H1 (cell line): ENCODE measurements around the gene RAD51B. TPM values are rescaled to one million over a fixed set of nuclear protein-coding genes. Genes with fewer than 3 reads are reported as not detected.

Source experiments
- CTCF ChIA-PET: fragments of 300-600 bp; sonication (Branson Sonifier 250); formaldehyde crosslinking; loops from one replicate; lab custom pipeline; 2021; ENCODE audit not compliant: partially characterized antibody; lab: Charles Lee
- POLR2A ChIA-PET: fragments of 300-600 bp; sonication (Branson Sonifier 250); formaldehyde crosslinking; loops from one replicate; lab custom pipeline; 2021; ENCODE audit warnings: inconsistent platforms; ENCODE audit not compliant: partially characterized antibody; lab: Charles Lee
- DNase-seq, 2 experiments: peaks; one replicate each; pipeline versions ENCODE4 v3.0.0 to v3.0.0-alpha.2; 2010 to 2022; ENCODE audit warnings: low spot score in 2 of 2, low read depth in 1 of 2, mixed read lengths in 1 of 2
- FAIRE-seq: peaks from 2 replicates; lab custom pipeline; 2011; peaks lifted over from hg19 to GRCh38; lab: Jason Lieb, UNC
- H2AFZ ChIP-seq: 2 replicates; pipeline ENCODE4 v1.8.1; 2012; ENCODE audit warnings: low read length, inconsistent platforms
- H2AK5ac ChIP-seq: 2 replicates; pipeline ENCODE4 v1.6.1; 2013; ENCODE audit warnings: low read depth, low read length
- H2BK120ac ChIP-seq: replicated peaks from 2 replicates; pipeline ENCODE3; 2013; ENCODE audit warnings: low read depth, low read length, inconsistent platforms
- H2BK12ac ChIP-seq: 2 replicates; pipeline ENCODE4 v1.6.1; 2013; ENCODE audit warnings: low read depth, low read length
- H2BK15ac ChIP-seq: 2 replicates; pipeline ENCODE4 v1.6.1; 2013; ENCODE audit warnings: low read length
- H2BK20ac ChIP-seq: 2 replicates; pipeline ENCODE4 v1.6.1; 2013; ENCODE audit warnings: low read length
- H2BK5ac ChIP-seq: 2 replicates; pipeline ENCODE4 v1.6.1; 2013; ENCODE audit warnings: low read depth, low read length
- H3K14ac ChIP-seq: 2 replicates; pipeline ENCODE4 v1.6.1; 2013; ENCODE audit warnings: inconsistent platforms; ENCODE audit not compliant: insufficient read length
- H3K18ac ChIP-seq: 2 replicates; pipeline ENCODE4 v1.6.1; 2013; ENCODE audit warnings: low read length; ENCODE audit errors: extremely low read depth
- H3K23ac ChIP-seq: 2 replicates; pipeline ENCODE4 v1.6.1; 2013; ENCODE audit warnings: inconsistent platforms; ENCODE audit not compliant: insufficient read length
- H3K23me2 ChIP-seq: 2 replicates; pipeline ENCODE4 v1.6.1; 2013; ENCODE audit warnings: low read depth, low read length
- H3K27ac ChIP-seq: 2 replicates; pipeline ENCODE4 v1.6.1; 2011; ENCODE audit warnings: low read depth, low read length, inconsistent platforms
- H3K27me3 ChIP-seq, 4 experiments: replicated peaks in 1 of 4; 1 replicate in 1 of 4; 2 replicates in 3 of 4; pipeline versions ENCODE4 v1.6.1 to v1.8.1; 2011 to 2013; ENCODE audit warnings: low read length in 3 of 4, mild to moderate bottlenecking in 3 of 4, inconsistent platforms in 2 of 4, mixed read lengths in 2 of 4, moderate library complexity in 1 of 4; ENCODE audit not compliant: control insufficient read depth in 3 of 4, insufficient read depth in 3 of 4; ENCODE audit errors: extremely low read depth in 1 of 4
- H3K36me3 ChIP-seq, 4 experiments: 2 replicates each; pipeline versions ENCODE4 v1.6.1 to v1.8.1; 2011 to 2013; ENCODE audit warnings: mild to moderate bottlenecking in 4 of 4, low read length in 3 of 4, moderate library complexity in 2 of 4, control low read depth in 1 of 4, inconsistent platforms in 1 of 4; ENCODE audit not compliant: insufficient read depth in 4 of 4, control insufficient read depth in 2 of 4
- H3K4ac ChIP-seq: replicated peaks from 2 replicates; pipeline ENCODE3; 2013; ENCODE audit warnings: low read length, low read depth, mixed read lengths, inconsistent platforms; ENCODE audit not compliant: insufficient read length
- H3K4me1 ChIP-seq, 4 experiments: replicated peaks in 1 of 4; 1 replicate in 1 of 4; 2 replicates in 3 of 4; pipeline versions ENCODE4 v1.6.1 to v1.8.1; 2011 to 2013; ENCODE audit warnings: low read length in 3 of 4, inconsistent platforms in 2 of 4, mixed read lengths in 1 of 4; ENCODE audit not compliant: insufficient read depth in 4 of 4, control insufficient read depth in 3 of 4
- H3K4me2 ChIP-seq, 2 experiments: 2 replicates each; pipeline versions ENCODE4 v1.6.1 to v1.8.1; 2011 to 2013; ENCODE audit warnings: low read depth in 2 of 2, low read length in 2 of 2, control low read depth in 1 of 2, inconsistent platforms in 1 of 2, mild to moderate bottlenecking in 1 of 2; ENCODE audit not compliant: insufficient read depth in 1 of 2
- H3K4me3 ChIP-seq, 4 experiments: fragments of 200-600, 300-600 bp in 1 of 4; sonication (generic), shearing (Covaris generic), sonication (Bioruptor Twin) in 1 of 4; 2 replicates each; pipeline versions ENCODE4 v1.5.1 to v1.8.1; 2011 to 2016; ENCODE audit warnings: low read length in 4 of 4, low read depth in 3 of 4, control low read depth in 2 of 4, inconsistent platforms in 2 of 4, mild to moderate bottlenecking in 2 of 4, mixed read lengths in 1 of 4, moderate library complexity in 1 of 4; ENCODE audit not compliant: insufficient read depth in 2 of 4; ENCODE audit errors: extremely low read depth in 1 of 4
- H3K56ac ChIP-seq: replicated peaks from 2 replicates; pipeline ENCODE3; 2013; ENCODE audit warnings: low read depth, mild to moderate bottlenecking, mixed read lengths, low read length, inconsistent platforms; ENCODE audit not compliant: insufficient read length
- H3K79me1 ChIP-seq: 2 replicates; pipeline ENCODE4 v1.6.1; 2013; ENCODE audit warnings: low read depth, low read length, control low read depth
- H3K79me2 ChIP-seq, 2 experiments: 2 replicates each; pipeline versions ENCODE4 v1.6.1 to v1.8.1; 2012 to 2013; ENCODE audit warnings: low read length in 2 of 2, mild to moderate bottlenecking in 2 of 2, inconsistent platforms in 1 of 2; ENCODE audit not compliant: insufficient read depth in 2 of 2, control insufficient read depth in 1 of 2
- H3K9ac ChIP-seq, 4 experiments: replicated peaks in 1 of 4; 1 replicate in 1 of 4; 2 replicates in 3 of 4; pipeline versions ENCODE4 v1.6.1 to v1.8.1; 2011 to 2013; ENCODE audit warnings: low read depth in 3 of 4, low read length in 3 of 4, control low read depth in 2 of 4, mild to moderate bottlenecking in 2 of 4, moderate library complexity in 2 of 4, inconsistent platforms in 1 of 4; ENCODE audit errors: extremely low read depth in 1 of 4
- H3K9me3 ChIP-seq, 2 experiments: 2 replicates each; pipeline versions ENCODE4 v1.6.1 to v1.8.1; 2012 to 2013; ENCODE audit warnings: mild to moderate bottlenecking in 2 of 2, moderate library complexity in 2 of 2, control low read depth in 1 of 2, inconsistent platforms in 1 of 2, low read depth in 1 of 2, low read length in 1 of 2, mixed read lengths in 1 of 2; ENCODE audit not compliant: insufficient read depth in 2 of 2
- H4K20me1 ChIP-seq, 2 experiments: replicated peaks in 1 of 2; 2 replicates each; pipeline versions ENCODE3 to v1.8.1; 2011 to 2013; ENCODE audit warnings: inconsistent platforms in 2 of 2, low read length in 2 of 2, mild to moderate bottlenecking in 1 of 2; ENCODE audit not compliant: insufficient read depth in 2 of 2, control insufficient read depth in 1 of 2
- H4K5ac ChIP-seq: 2 replicates; pipeline ENCODE4 v1.6.1; 2013; ENCODE audit warnings: low read length, low read depth, mixed read lengths, inconsistent platforms; ENCODE audit not compliant: insufficient read length
- H4K8ac ChIP-seq: 2 replicates; pipeline ENCODE4 v1.8.0; 2013; ENCODE audit warnings: mild to moderate bottlenecking, moderate library complexity, low read length, inconsistent platforms; ENCODE audit not compliant: insufficient read depth; ENCODE audit errors: extremely low read depth
- H4K91ac ChIP-seq: replicated peaks from 2 replicates; pipeline ENCODE3; 2013; ENCODE audit warnings: low read length, mixed read lengths, inconsistent platforms; ENCODE audit not compliant: insufficient read length
- BRCA1 ChIP-seq: IDR thresholded peaks from 2 replicates; pipeline ENCODE4 v1.6.1; 2012; ENCODE audit warnings: low read depth, low read length, improper control_type of control experiment
- CBX8 ChIP-seq: fragments of 300-800, 300-1000 bp; sonication (generic); IDR thresholded peaks from 2 replicates; pipeline ENCODE4 v1.7.1; 2016; ENCODE audit warnings: low read depth, low read length, borderline replicate concordance
- CREB1 ChIP-seq: IDR thresholded peaks from 2 replicates; pipeline ENCODE4 v1.6.1; 2012; ENCODE audit warnings: inconsistent platforms
- FOSL1 ChIP-seq: IDR thresholded peaks from 2 replicates; pipeline ENCODE4 v1.6.1; 2011; ENCODE audit warnings: mild to moderate bottlenecking, low read depth, low read length, moderate library complexity; ENCODE audit not compliant: insufficient read depth
- HDAC2 ChIP-seq, 2 experiments: fragments of 300-600 bp in 1 of 2; sonication (generic) in 1 of 2; IDR thresholded peaks; 2 replicates each; pipeline ENCODE4 v1.6.1; 2011 to 2012; ENCODE audit warnings: low read depth in 2 of 2, low read length in 2 of 2, mild to moderate bottlenecking in 2 of 2, moderate library complexity in 2 of 2, borderline replicate concordance in 1 of 2, inconsistent platforms in 1 of 2
- KDM1A ChIP-seq: fragments of 200-600, 300-600 bp; sonication (generic); IDR thresholded peaks from 2 replicates; pipeline ENCODE4 v1.7.1; 2016; ENCODE audit warnings: mild to moderate bottlenecking, low read length, borderline replicate concordance
- RFX5 ChIP-seq: IDR thresholded peaks from 2 replicates; pipeline ENCODE4 v1.6.1; 2011; ENCODE audit warnings: low read depth, low read length, improper control_type of control experiment, borderline replicate concordance
- SIX5 ChIP-seq: IDR thresholded peaks from 2 replicates; pipeline ENCODE4 v1.6.1; 2011; ENCODE audit warnings: mild to moderate bottlenecking, low read depth, low read length
- SP1 ChIP-seq: IDR thresholded peaks from 2 replicates; pipeline ENCODE4 v1.6.1; 2011; ENCODE audit warnings: low read depth, low read length
- SP2 ChIP-seq: IDR thresholded peaks from 2 replicates; pipeline ENCODE4 v1.6.1; 2012; ENCODE audit warnings: mild to moderate bottlenecking, low read length, inconsistent platforms
- SP4 ChIP-seq: IDR thresholded peaks from 2 replicates; pipeline ENCODE4 v1.6.1; 2012; ENCODE audit warnings: low read length, inconsistent platforms
- TAF7 ChIP-seq: optimal IDR thresholded peaks from 2 replicates; pipeline ENCODE3; 2011; ENCODE audit warnings: low read depth, mild to moderate bottlenecking, inconsistent platforms, low read length, moderate library complexity, borderline replicate concordance
- ZNF274 ChIP-seq: IDR thresholded peaks from 2 replicates; pipeline ENCODE4 v1.7.0; 2012; ENCODE audit warnings: low read length, borderline replicate concordance; ENCODE audit errors: extremely low read depth
- WGBS, 2 experiments: shearing (Covaris generic) in 1 of 2; methylation state at CpG; one replicate each; pipeline versions ENCODE4 v1.1.6 to v1.1.7; 2013 to 2015; ENCODE audit warnings: low lambda C conversion rate in 2 of 2, mixed read lengths in 2 of 2, inconsistent platforms in 1 of 2, low coverage in 1 of 2, missing lambda C conversion rate in 1 of 2; ENCODE audit not compliant: insufficient replicate concordance in 2 of 2, insufficient coverage in 1 of 2, insufficient read length in 1 of 2; ENCODE audit errors: extremely low coverage in 1 of 2, missing lambda C conversion rate in 1 of 2; 5-methylcytosine and 5-hydroxymethylcytosine counted together
- polyA plus RNA-seq, 7 experiments: library from polyadenylated mRNA; depleted of rRNA in 3 of 7; stranded (reverse) in 5 of 7; unstranded in 2 of 7; fragments of >200 nt in 5 of 7; fragments of 200-250 nt in 2 of 7; gene quantifications; 1 replicate in 5 of 7; 2 replicates in 1 of 7; 4 replicates in 1 of 7; pipeline versions ENCODE4 v1.2.1 to v1.2.3, GENCODE V29; 2011 to 2013; ENCODE audit warnings: missing spikeins in 2 of 7, mixed read lengths in 2 of 7
- total RNA-seq: library from RNA; stranded (reverse); fragmentation: NEBNext Ultra II Directional; extraction: Animal tissue kit (Norgen Biotek cat#: 25700); gene quantifications from 2 replicates; pipeline ENCODE4 v1.2.1, GENCODE V29; 2021
- TF ChIP-seq, protein P1 (sequence below): IDR thresholded peaks from 2 replicates; pipeline ENCODE4 v1.6.1; 2011; ENCODE audit warnings: low read depth, mild to moderate bottlenecking, low read length; ENCODE audit not compliant: insufficient read depth

Gene RAD51B
- total and polyA plus RNA-seq, 2 of the 8 experiments (the other 6 are each of a cell fraction or from before 2014, with no cell fraction given), result 3.9 to 14.9 TPM

DNA sequence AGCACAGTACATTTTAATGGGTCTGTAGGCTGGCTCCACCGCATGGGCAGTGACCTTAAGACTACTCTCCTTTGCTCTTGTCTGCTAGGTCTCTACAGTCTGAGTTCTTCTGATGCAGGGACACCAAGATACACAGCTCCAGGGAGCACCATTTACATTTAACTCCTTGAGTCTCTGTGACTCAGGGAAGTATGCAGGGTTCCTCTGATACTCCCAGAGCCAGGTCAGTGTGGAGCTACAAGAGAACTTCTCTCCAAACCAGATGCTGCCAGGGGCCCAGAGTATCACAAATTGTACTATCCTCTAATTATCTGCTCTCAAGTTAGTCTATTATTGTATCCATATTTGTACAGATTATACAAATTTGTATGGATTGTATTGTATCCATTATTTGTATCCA, 958.1 kb downstream of the RAD51B start:
- Histone ChIP-seq H4K5ac (no peak overlapping the region), H3K4me3 (no peak overlapping the region), H3K4ac (no peak overlapping the region), H2BK15ac (no peak overlapping the region), H2AK5ac (no peak overlapping the region), H2BK12ac (no peak overlapping the region), H3K9ac (no peak overlapping the region), H3K9me3 (no peaks in the 10 kb centered on the region), H4K8ac (no peak overlapping the region), H3K4me1 (peaks cover 0 to 5% (median 0%) of the 10 kb centered on the region in 4 experiments; a peak in 2 of 7 replicates), H2AFZ (no peak overlapping the region), H3K27me3 (no peaks in the 10 kb centered on the region), H2BK120ac (no peak overlapping the region), H3K23me2 (no peaks in the 10 kb centered on the region), H3K23ac (no peak overlapping the region), H3K79me2 (no peaks in the 10 kb centered on the region), H2BK5ac (no peak overlapping the region), H4K91ac (no peak overlapping the region), H3K36me3 (no peaks in the 10 kb centered on the region; a peak in 1 of 8 replicates), H3K14ac (no peak overlapping the region), H3K56ac (no peak overlapping the region), H4K20me1 (no peaks in the 10 kb centered on the region), H3K18ac (no peak overlapping the region), H3K4me2 (no peak overlapping the region), H3K79me1 (no peaks in the 10 kb centered on the region), H3K27ac (no peak overlapping the region), H2BK20ac (no peak overlapping the region)
- 93% methylated on average over 1 of the region's 1 CpG; no CpG with 5 or more reads in 1 of the 2 experiments for WGBS, 2 experiments
- no peak for FAIRE-seq
- ChIA-PET CTCF (interaction anchor here (2.4 kb wide), 1 partner anchor 47 kb away, joined by 5 read pairs; no protein-coding TSS in a partner anchor), POLR2A (interaction anchor here (0.6 to 19.6 kb wide), 3 partner anchors 11 to 25 kb away, joined by 3 to 197 read pairs (median 4); partner anchors contain the start of gene ZFP36L1)
- no peak for DNase-seq
- TF ChIP-seq, protein P1, sequence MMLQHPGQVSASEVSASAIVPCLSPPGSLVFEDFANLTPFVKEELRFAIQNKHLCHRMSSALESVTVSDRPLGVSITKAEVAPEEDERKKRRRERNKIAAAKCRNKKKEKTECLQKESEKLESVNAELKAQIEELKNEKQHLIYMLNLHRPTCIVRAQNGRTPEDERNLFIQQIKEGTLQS, result no peak
- TF ChIP-seq SP4, result no peak
- TF ChIP-seq BRCA1, result no peak
- no peak for TF ChIP-seq SIX5
- no peak for TF ChIP-seq CREB1
- no peak for TF ChIP-seq ZNF274
- TF ChIP-seq CBX8, result no peak
- TF ChIP-seq SP2, result no peak
- TF ChIP-seq KDM1A, result no peak
- TF ChIP-seq RFX5, result no peak
- no peak for TF ChIP-seq SP1
- no peak for TF ChIP-seq HDAC2 (IDR thresholded peaks at IDR 0.05; ENCODE audit: borderline replicate concordance in 1 of 2, low read depth in 2 of 2, low read length in 2 of 2)
- no peak for TF ChIP-seq TAF7
- no peak for TF ChIP-seq FOSL1
